Bronchial epithelial cell (primary cell): ENCODE data around the gene NOSIP. TPM values are rescaled to one million over a fixed set of nuclear protein-coding genes. Genes with fewer than 3 reads are reported as not detected.

Experiments
- DNase-seq: peaks from one replicate; pipeline ENCODE4 v3.0.0-alpha.2; 2010; ENCODE audit warnings: low read depth
- FAIRE-seq: peaks from 2 replicates; lab custom pipeline; 2011; peaks lifted over from hg19 to GRCh38; lab: Jason Lieb, UNC
- H3K27me3 ChIP-seq: 2 replicates; pipeline ENCODE4 v1.5.1; 2011; ENCODE audit warnings: low read length; ENCODE audit not compliant: control insufficient read depth, insufficient read depth
- H3K36me3 ChIP-seq: 2 replicates; pipeline ENCODE4 v1.5.1; 2011; ENCODE audit warnings: low read length; ENCODE audit not compliant: control insufficient read depth, insufficient read depth
- H3K4me3 ChIP-seq: 2 replicates; pipeline ENCODE4 v1.5.1; 2011; ENCODE audit warnings: mild to moderate bottlenecking, low read depth, low read length, control low read depth
- CTCF ChIP-seq: IDR thresholded peaks from 2 replicates; pipeline ENCODE4 v1.5.1; 2011; ENCODE audit warnings: mild to moderate bottlenecking, moderate library complexity, low read length, control low read depth, inconsistent platforms; ENCODE audit not compliant: insufficient read depth, severe bottlenecking
- total RNA-seq: library from RNA; depleted of rRNA; stranded (reverse); fragments of >200 nt; gene quantifications from 2 replicates; pipeline ENCODE4 v1.2.1, GENCODE V29; 2014

NOSIP gene
- total RNA-seq, 1 donor from 2014 or later = 71.1 TPM

- Histone ChIP-seq H3K27me3 (no peaks in the 10 kb centered on the region), H3K36me3 (no peaks in the 10 kb centered on the region), H3K4me3 (peak overlapping the region; percentile 68)
- peak; percentile 59 for TF ChIP-seq CTCF
- peak; percentile 41 for DNase-seq
- FAIRE-seq = no peak
Observed at GRCh38 chr19:49533551-49534488, 46.5 kb downstream of the NOSIP start.

- DNase-seq = no peak
- FAIRE-seq = no peak
- no peak for TF ChIP-seq CTCF
- Histone ChIP-seq H3K4me3 (no peak overlapping the region), H3K27me3 (no peaks in the 10 kb centered on the region), H3K36me3 (no peaks in the 10 kb centered on the region)
Observed at GRCh38 chr19:49530708-49531107, 49.6 kb downstream of the NOSIP start.

GRCh38 chr19:49528211-49528771 lies 52.1 kb downstream of the NOSIP start:
- DNase-seq (no peak), FAIRE-seq (no peak)
- Histone ChIP-seq H3K36me3 (no peaks in the 10 kb centered on the region), H3K4me3 (no peak overlapping the region), H3K27me3 (no peaks in the 10 kb centered on the region)
- no peak for TF ChIP-seq CTCF

GRCh38 chr19:49524812-49525455 lies 55.4 kb downstream of the NOSIP start:
- DNase-seq = no peak

GRCh38 chr19:49520705-49521319 lies 59.5 kb downstream of the NOSIP start:
- DNase-seq = no peak
- H3K36me3 ChIP-seq = no peaks in the 10 kb centered on the region
- no peak overlapping the region for H3K4me3 ChIP-seq
- no peak for FAIRE-seq
- TF ChIP-seq CTCF = no peak
- no peaks in the 10 kb centered on the region for H3K27me3 ChIP-seq

More at GRCh38 chr19:49524812-49525455, 55.4 kb downstream of the NOSIP start:
- no peaks in the 10 kb centered on the region for H3K36me3 ChIP-seq
- no peak for TF ChIP-seq CTCF
- H3K4me3 ChIP-seq = no peak overlapping the region
- no peak for FAIRE-seq
- no peaks in the 10 kb centered on the region for H3K27me3 ChIP-seq
